HG03159 (cell line): Measurements from ENCODE around the gene BSDC1.
A peak's percentile ranks its signal among the peaks of the same experiment; 100 is the strongest.
"Not testable (repeated sequence)": the region's sequence is repeated elsewhere in the genome, so short reads cannot be mapped to it uniquely, and the experiment has no call there.

Experiments used
- ATAC-seq: cut with Tn5 transposase; IDR thresholded peaks from one replicate; pipeline ENCODE4 v1.9.1; 2021; ENCODE audit warnings: mild to moderate bottlenecking, moderate library complexity; ENCODE audit not compliant: unreplicated experiment

The BSDC1 gene

GRCh38 chr1:32394141-32394889 lies at the start of gene BSDC1:
TSS of gene BSDC1 (minus strand) at chr1:32394441. CDS start at chr1:32394414, 27 bp downstream.
- ATAC-seq, result peak; percentile 94

- not testable (repeated sequence) for ATAC-seq
Measured at GRCh38 chr1:32441467-32441866, 47.2 kb upstream of the BSDC1 start.

- not testable (repeated sequence) for ATAC-seq
Measured at GRCh38 chr1:32438777-32439176, 44.5 kb upstream of the BSDC1 start.

GRCh38 chr1:32438136-32438535 lies 43.9 kb upstream of the BSDC1 start:
- no peak for ATAC-seq

- no peak for ATAC-seq
Measured at GRCh38 chr1:32431736-32432400, 37.6 kb upstream of the BSDC1 start.

GRCh38 chr1:32427264-32427963 lies 33.2 kb upstream of the BSDC1 start:
- no peak for ATAC-seq

- no peak for ATAC-seq
Measured at GRCh38 chr1:32426489-32427255, 32.4 kb upstream of the BSDC1 start.

GRCh38 chr1:32421775-32422174 lies 27.5 kb upstream of the BSDC1 start:
- ATAC-seq, result no peak

GRCh38 chr1:32414186-32414886 lies 20.1 kb upstream of the BSDC1 start:
- no peak for ATAC-seq

- ATAC-seq, result no peak
Measured at GRCh38 chr1:32413507-32414185, 19.4 kb upstream of the BSDC1 start.

- no peak for ATAC-seq
Measured at GRCh38 chr1:32411261-32411660, 17.0 kb upstream of the BSDC1 start.

GRCh38 chr1:32406629-32407111 lies 12.4 kb upstream of the BSDC1 start:
- no peak for ATAC-seq

- ATAC-seq, result no peak
Measured at GRCh38 chr1:32405672-32406467, 11.6 kb upstream of the BSDC1 start.

GRCh38 chr1:32404946-32405345 lies 10.7 kb upstream of the BSDC1 start:
- ATAC-seq, result no peak

GRCh38 chr1:32400876-32401631 lies 6.8 kb upstream of the BSDC1 start:
- no peak for ATAC-seq

- ATAC-seq, result no peak
Measured at GRCh38 chr1:32399843-32400242, 5.6 kb upstream of the BSDC1 start.

- ATAC-seq, result no peak
Measured at GRCh38 chr1:32398401-32398800, 4.2 kb upstream of the BSDC1 start.

GRCh38 chr1:32396524-32396923 lies 2.3 kb upstream of the BSDC1 start:
- ATAC-seq, result not testable (repeated sequence)
